Parathyroid adenoma (tissue), 2 donors: ENCODE measurements around the gene RPS14.

Experiments
- H2AFZ ChIP-seq: fragments of 300-600 bp; sonication (generic); one replicate; pipeline ENCODE4 v1.7.0; 2017; ENCODE audit warnings: antibody characterized with exemption, mild to moderate bottlenecking
- H3K27ac ChIP-seq: fragments of 300-600 bp; sonication (generic); one replicate; pipeline ENCODE4 v1.7.0; 2017
- H3K27me3 ChIP-seq: fragments of 300-600 bp; sonication (generic); one replicate; pipeline ENCODE4 v1.7.0; 2017; ENCODE audit warnings: low read length; ENCODE audit not compliant: control insufficient read depth, insufficient read depth
- H3K36me3 ChIP-seq: fragments of 300-600 bp; sonication (generic); one replicate; pipeline ENCODE4 v1.7.0; 2017; ENCODE audit warnings: low read length; ENCODE audit not compliant: control insufficient read depth, insufficient read depth
- H3K4me1 ChIP-seq: fragments of 300-600 bp; sonication (generic); one replicate; pipeline ENCODE4 v1.7.0; 2017; ENCODE audit warnings: control low read depth
- H3K4me2 ChIP-seq: fragments of 300-600 bp; sonication (generic); one replicate; pipeline ENCODE4 v1.7.0; 2017; ENCODE audit warnings: low read length
- H3K4me3 ChIP-seq: fragments of 300-600 bp; sonication (generic); one replicate; pipeline ENCODE4 v1.7.0; 2017; ENCODE audit warnings: low read depth, low read length
- H3K79me2 ChIP-seq: fragments of 300-600 bp; sonication (generic); one replicate; pipeline ENCODE4 v1.7.0; 2017; ENCODE audit warnings: control low read depth
- H3K9ac ChIP-seq: fragments of 300-600 bp; sonication (generic); one replicate; pipeline ENCODE4 v1.7.0; 2017; ENCODE audit warnings: mild to moderate bottlenecking
- H3K9me3 ChIP-seq: fragments of 300-600 bp; sonication (generic); one replicate; pipeline ENCODE4 v1.7.0; 2017; ENCODE audit warnings: low read length; ENCODE audit not compliant: control insufficient read depth
- CTCF ChIP-seq: fragments of 300-600 bp; sonication (generic); IDR thresholded peaks from one replicate; pipeline ENCODE4 v1.7.0; 2017; ENCODE audit warnings: antibody characterized with exemption, mild to moderate bottlenecking
- donor health status: primary hyperparathyroidism.

The RPS14 gene

GRCh38 chr5:150441813-150442698 is 7.5 kb downstream of the RPS14 start:
- no peak overlapping the region for H3K4me3 ChIP-seq
- no peak overlapping the region for H3K27ac ChIP-seq
- no peaks in the 10 kb centered on the region for H3K27me3 ChIP-seq
- no peaks in the 10 kb centered on the region for H3K4me1 ChIP-seq
- H2AFZ ChIP-seq: no peak overlapping the region
- no peak overlapping the region for H3K4me2 ChIP-seq
- H3K9me3 ChIP-seq: no peaks in the 10 kb centered on the region
- H3K9ac ChIP-seq: no peak overlapping the region
- H3K36me3 ChIP-seq: no peaks in the 10 kb centered on the region
- TF ChIP-seq CTCF: no peak
- no peaks in the 10 kb centered on the region for H3K79me2 ChIP-seq

GRCh38 chr5:150440948-150441812 is 8.4 kb downstream of the RPS14 start:
- no peaks in the 10 kb centered on the region for H3K27me3 ChIP-seq
- no peaks in the 10 kb centered on the region for H3K79me2 ChIP-seq
- no peaks in the 10 kb centered on the region for H3K36me3 ChIP-seq
- H3K9ac ChIP-seq: no peak overlapping the region
- H3K4me3 ChIP-seq: no peak overlapping the region
- no peak overlapping the region for H2AFZ ChIP-seq
- H3K9me3 ChIP-seq: no peaks in the 10 kb centered on the region
- H3K27ac ChIP-seq: no peak overlapping the region
- no peak for TF ChIP-seq CTCF
- H3K4me1 ChIP-seq: no peaks in the 10 kb centered on the region
- H3K4me2 ChIP-seq: no peak overlapping the region

GRCh38 chr5:150438873-150439546 is 10.5 kb downstream of the RPS14 start:
- H3K36me3 ChIP-seq: no peaks in the 10 kb centered on the region

GRCh38 chr5:150436141-150436680 is 13.3 kb downstream of the RPS14 start:
- Histone ChIP-seq H3K4me1 (no peaks in the 10 kb centered on the region), H3K27ac (no peak overlapping the region), H3K36me3 (no peaks in the 10 kb centered on the region), H2AFZ (peak overlapping the region; percentile 9), H3K9ac (no peak overlapping the region), H3K79me2 (no peaks in the 10 kb centered on the region), H3K9me3 (no peaks in the 10 kb centered on the region), H3K4me3 (no peak overlapping the region), H3K27me3 (no peaks in the 10 kb centered on the region), H3K4me2 (no peak overlapping the region)
- TF ChIP-seq CTCF: peak; percentile 93

More at GRCh38 chr5:150438873-150439546, 10.5 kb downstream of the RPS14 start:
- H3K79me2 ChIP-seq: no peaks in the 10 kb centered on the region
- H2AFZ ChIP-seq: no peak overlapping the region
- TF ChIP-seq CTCF: peak; percentile 61
- no peaks in the 10 kb centered on the region for H3K27me3 ChIP-seq
- H3K27ac ChIP-seq: no peak overlapping the region
- H3K9ac ChIP-seq: no peak overlapping the region
- H3K4me3 ChIP-seq: no peak overlapping the region
- H3K4me1 ChIP-seq: no peaks in the 10 kb centered on the region
- H3K9me3 ChIP-seq: no peaks in the 10 kb centered on the region
- H3K4me2 ChIP-seq: no peak overlapping the region
